ENCODE measurements around the gene PNMA6F.
"Not testable (repeated sequence)": the region's sequence is repeated elsewhere in the genome, so short reads cannot be mapped to it uniquely, and the experiment has no call there.

Gene PNMA6F

GRCh38 chrX:153301746-153302145 lies 19.8 kb downstream of the PNMA6F start:
- no peak for DNase-seq

- no peak for DNase-seq
Observed at GRCh38 chrX:153299855-153300254, 21.7 kb downstream of the PNMA6F start.

- DNase-seq: no peak
Observed at GRCh38 chrX:153297376-153297775, 24.2 kb downstream of the PNMA6F start.

GRCh38 chrX:153293485-153294071 lies 28.0 kb downstream of the PNMA6F start:
- DNase-seq: not testable (repeated sequence)

- not testable (repeated sequence) for DNase-seq
Observed at GRCh38 chrX:153288807-153289206, 32.8 kb downstream of the PNMA6F start.

GRCh38 chrX:153285678-153286077 lies 35.9 kb downstream of the PNMA6F start:
- not testable (repeated sequence) for DNase-seq

GRCh38 chrX:153283982-153284381 lies 37.6 kb downstream of the PNMA6F start:
- not testable (repeated sequence) for DNase-seq

- not testable (repeated sequence) for DNase-seq
Observed at GRCh38 chrX:153281784-153282183, 39.8 kb downstream of the PNMA6F start.

- not testable (repeated sequence) for DNase-seq
Observed at GRCh38 chrX:153279304-153279703, 42.3 kb downstream of the PNMA6F start.

GRCh38 chrX:153276049-153276448 lies 45.5 kb downstream of the PNMA6F start:
- not testable (repeated sequence) for DNase-seq

GRCh38 chrX:153275418-153275817 lies 46.1 kb downstream of the PNMA6F start:
- not testable (repeated sequence) for DNase-seq

GRCh38 chrX:153272584-153272983 lies 49.0 kb downstream of the PNMA6F start:
- not testable (repeated sequence) for DNase-seq

GRCh38 chrX:153272070-153272469 lies 49.5 kb downstream of the PNMA6F start:
- DNase-seq: not testable (repeated sequence)
